NCI-H2107 treated with DMSO at 0.1 percent for 48 hours (cell line): ENCODE measurements around the gene MYO18B.

ENCODE experiments used
- DNase-seq: peaks from one replicate; lab custom pipeline; 2025; ENCODE audit not compliant: unreplicated experiment; lab: John Stamatoyannopoulos, UW

Gene MYO18B

GRCh38 chr22:25845985-25846745 lies 104.2 kb downstream of the MYO18B start:
- no peak for DNase-seq

GRCh38 chr22:25847451-25847850 lies 105.5 kb downstream of the MYO18B start:
- DNase-seq = no peak

- no peak for DNase-seq
These were observed 107.0 kb downstream of the MYO18B start for GRCh38 chr22:25848954-25849353.

GRCh38 chr22:25849522-25849921 lies 107.5 kb downstream of the MYO18B start:
- no peak for DNase-seq

- no peak for DNase-seq
These were observed 110.2 kb downstream of the MYO18B start for GRCh38 chr22:25852223-25852622.

- no peak for DNase-seq
These were observed 111.1 kb downstream of the MYO18B start for GRCh38 chr22:25853078-25853477.

- DNase-seq = no peak
These were observed 111.7 kb downstream of the MYO18B start for GRCh38 chr22:25853501-25854284.

- DNase-seq = no peak
These were observed 127.8 kb downstream of the MYO18B start for GRCh38 chr22:25869771-25870170.

GRCh38 chr22:25874327-25874726 lies 132.3 kb downstream of the MYO18B start:
- no peak for DNase-seq

- DNase-seq = no peak
These were observed 133.5 kb downstream of the MYO18B start for GRCh38 chr22:25875461-25875860.

- no peak for DNase-seq
These were observed 134.9 kb downstream of the MYO18B start for GRCh38 chr22:25876871-25877270.

GRCh38 chr22:25878933-25879332 lies 136.9 kb downstream of the MYO18B start:
- peak; percentile 17 for DNase-seq

GRCh38 chr22:25880524-25880923 lies 138.5 kb downstream of the MYO18B start:
- DNase-seq = no peak

GRCh38 chr22:25881210-25881755 lies 139.3 kb downstream of the MYO18B start:
- no peak for DNase-seq

- no peak for DNase-seq
These were observed 140.4 kb downstream of the MYO18B start for GRCh38 chr22:25882360-25882759.

GRCh38 chr22:25883482-25884033 lies 141.6 kb downstream of the MYO18B start:
- no peak for DNase-seq

- no peak for DNase-seq
These were observed 142.1 kb downstream of the MYO18B start for GRCh38 chr22:25884121-25884520.

- DNase-seq = no peak
These were observed 146.5 kb downstream of the MYO18B start for GRCh38 chr22:25888399-25889054.

- DNase-seq = no peak
These were observed 148.7 kb downstream of the MYO18B start for GRCh38 chr22:25890651-25891050.

GRCh38 chr22:25892678-25893077 lies 150.7 kb downstream of the MYO18B start:
- DNase-seq = no peak

GRCh38 chr22:25895678-25896077 lies 153.7 kb downstream of the MYO18B start:
- DNase-seq = no peak
